Measurements from ENCODE around the gene UBTD1.

- no peak for TF ChIP-seq REST (IDR thresholded peaks at IDR 0.05; ENCODE audit: low read depth, low read length)
- TF ChIP-seq EZH2 (IDR thresholded peaks at IDR 0.05; ENCODE audit: borderline replicate concordance, control insufficient read depth, low read depth, low read length): no peak
- TF ChIP-seq YY1 (IDR thresholded peaks at IDR 0.05; ENCODE audit: low read depth, low read length): no peak
- TF ChIP-seq KDM1A (IDR thresholded peaks at IDR 0.05; ENCODE audit: borderline replicate concordance): no peak
- TF ChIP-seq TBL1XR1 (IDR thresholded peaks at IDR 0.05; ENCODE audit: low read depth, low read length): no peak
Measured at GRCh38 chr10:97450828-97451227, 47.9 kb upstream of the UBTD1 start.

Data from GM12878 (cell line).